Fibroblast of villous mesenchyme (primary cell): ENCODE results near the gene NR3C2. TPM values are rescaled to one million over a fixed set of nuclear protein-coding genes. Genes with fewer than 3 reads are reported as not detected.

Experiments used
- DNase-seq: peaks from one replicate; pipeline ENCODE4 v3.0.0-alpha.2; 2010; ENCODE audit warnings: low read depth
- H3K4me3 ChIP-seq: 2 replicates; pipeline ENCODE4 v1.5.1; 2011; ENCODE audit warnings: low read depth, mild to moderate bottlenecking, low read length
- total RNA-seq: library from RNA; depleted of rRNA; stranded (reverse); fragments of >200 nt; gene quantifications from 2 replicates; pipeline ENCODE4 v1.2.3, GENCODE V29; 2012
- TF ChIP-seq, protein P1 (sequence below): IDR thresholded peaks from 2 replicates; pipeline ENCODE4 v1.5.1; 2012; ENCODE audit warnings: low read depth, mild to moderate bottlenecking, low read length; ENCODE audit not compliant: insufficient read depth

Gene NR3C2
- total RNA-seq, 1 donor: under 0.01 TPM

DNA sequence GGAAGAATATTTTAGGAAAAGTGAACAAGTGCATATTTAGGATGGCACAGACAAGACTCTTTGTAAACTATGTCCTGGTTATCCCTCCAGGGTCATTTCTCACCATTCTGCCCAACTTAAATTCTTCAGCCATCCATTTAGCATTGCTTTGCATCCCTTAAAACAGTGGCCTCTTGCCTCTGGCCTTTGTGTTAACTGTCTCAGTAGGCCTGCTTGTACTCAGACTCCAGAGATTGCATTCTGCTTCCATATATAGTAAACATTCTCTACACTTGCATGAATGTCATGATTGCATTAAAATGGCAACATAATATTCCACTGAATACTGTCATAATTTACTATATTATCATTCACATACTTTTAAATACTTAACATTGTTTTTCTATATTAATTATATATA, 43.2 kb downstream of the NR3C2 start:
- no peak overlapping the region for H3K4me3 ChIP-seq
- no peak for DNase-seq
- TF ChIP-seq, protein P1, sequence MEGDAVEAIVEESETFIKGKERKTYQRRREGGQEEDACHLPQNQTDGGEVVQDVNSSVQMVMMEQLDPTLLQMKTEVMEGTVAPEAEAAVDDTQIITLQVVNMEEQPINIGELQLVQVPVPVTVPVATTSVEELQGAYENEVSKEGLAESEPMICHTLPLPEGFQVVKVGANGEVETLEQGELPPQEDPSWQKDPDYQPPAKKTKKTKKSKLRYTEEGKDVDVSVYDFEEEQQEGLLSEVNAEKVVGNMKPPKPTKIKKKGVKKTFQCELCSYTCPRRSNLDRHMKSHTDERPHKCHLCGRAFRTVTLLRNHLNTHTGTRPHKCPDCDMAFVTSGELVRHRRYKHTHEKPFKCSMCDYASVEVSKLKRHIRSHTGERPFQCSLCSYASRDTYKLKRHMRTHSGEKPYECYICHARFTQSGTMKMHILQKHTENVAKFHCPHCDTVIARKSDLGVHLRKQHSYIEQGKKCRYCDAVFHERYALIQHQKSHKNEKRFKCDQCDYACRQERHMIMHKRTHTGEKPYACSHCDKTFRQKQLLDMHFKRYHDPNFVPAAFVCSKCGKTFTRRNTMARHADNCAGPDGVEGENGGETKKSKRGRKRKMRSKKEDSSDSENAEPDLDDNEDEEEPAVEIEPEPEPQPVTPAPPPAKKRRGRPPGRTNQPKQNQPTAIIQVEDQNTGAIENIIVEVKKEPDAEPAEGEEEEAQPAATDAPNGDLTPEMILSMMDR: no peak

DNA sequence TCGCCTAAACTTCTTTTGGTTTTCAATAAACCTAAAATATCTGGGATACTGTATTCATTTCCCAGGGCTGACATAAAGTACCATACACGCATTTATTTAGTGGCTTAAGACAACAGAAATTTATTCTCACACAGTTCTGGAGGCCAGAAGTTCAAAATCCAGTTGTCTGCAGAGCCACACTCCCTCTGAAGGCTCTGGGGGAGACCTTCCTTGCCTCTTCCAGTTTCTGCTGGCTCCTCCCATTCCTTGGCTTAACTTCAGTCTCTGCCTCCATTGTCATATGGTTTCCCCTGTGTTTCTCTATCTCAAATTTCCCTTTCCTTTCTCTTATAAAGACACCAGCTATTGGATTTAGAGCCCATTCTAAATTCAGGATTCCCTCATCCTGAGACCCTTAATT, 44.4 kb downstream of the NR3C2 start:
- DNase-seq: no peak
- H3K4me3 ChIP-seq: no peak overlapping the region
- TF ChIP-seq, protein P1: no peak

DNA sequence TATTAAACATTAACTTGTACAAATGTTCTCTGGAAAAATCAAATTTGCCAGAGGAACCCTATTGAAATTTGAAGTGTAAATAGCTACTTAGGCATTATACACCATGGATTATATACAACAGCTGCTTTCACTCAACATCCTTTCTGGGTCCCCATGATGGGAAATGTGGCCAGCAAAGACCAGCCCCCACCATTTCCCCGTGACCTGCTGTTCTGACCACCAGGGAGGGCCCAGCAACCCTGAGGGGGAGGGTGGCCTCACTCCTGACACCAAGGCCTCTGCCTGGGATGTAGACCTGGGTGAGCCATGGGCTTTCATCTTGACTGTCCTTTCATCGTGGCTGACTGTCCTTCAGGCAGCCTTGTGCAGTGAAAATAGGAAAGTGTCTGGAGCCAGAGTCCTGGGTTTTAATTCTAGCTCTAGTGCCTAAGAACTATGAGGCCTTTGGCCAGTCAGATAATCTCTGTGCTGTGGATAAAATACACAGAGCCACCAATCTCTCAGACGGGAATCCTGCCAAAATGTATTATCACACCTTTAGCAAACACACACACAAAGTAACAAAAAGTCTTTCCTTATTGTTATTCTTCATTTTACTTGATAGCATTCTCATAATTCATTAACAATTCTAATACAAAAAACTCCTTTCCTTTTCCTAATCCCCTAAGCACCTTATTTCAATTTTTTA, 45.1 kb downstream of the NR3C2 start:
- H3K4me3 ChIP-seq: no peak overlapping the region
- TF ChIP-seq, protein P1: no peak
- no peak for DNase-seq

DNA sequence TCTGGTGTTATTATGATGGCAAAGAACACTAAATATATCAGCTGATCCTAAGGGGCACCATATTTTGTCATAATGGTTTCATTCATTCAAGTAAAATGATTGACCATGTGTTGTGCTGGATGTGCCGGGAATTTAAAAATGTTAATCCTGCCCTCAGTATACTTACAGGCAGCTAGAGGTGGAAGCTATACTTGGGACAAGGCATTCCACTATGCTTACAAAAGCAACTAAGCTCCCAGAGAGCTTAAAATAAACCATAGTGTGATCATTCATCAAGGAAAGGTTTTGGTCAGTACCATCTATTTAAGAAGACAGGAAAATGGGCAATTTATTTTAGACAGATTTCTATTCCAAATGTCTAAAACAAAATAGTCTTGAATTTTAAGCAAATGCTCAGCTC, 46.4 kb downstream of the NR3C2 start:
- TF ChIP-seq, protein P1: no peak
- no peak overlapping the region for H3K4me3 ChIP-seq
- no peak for DNase-seq

DNA sequence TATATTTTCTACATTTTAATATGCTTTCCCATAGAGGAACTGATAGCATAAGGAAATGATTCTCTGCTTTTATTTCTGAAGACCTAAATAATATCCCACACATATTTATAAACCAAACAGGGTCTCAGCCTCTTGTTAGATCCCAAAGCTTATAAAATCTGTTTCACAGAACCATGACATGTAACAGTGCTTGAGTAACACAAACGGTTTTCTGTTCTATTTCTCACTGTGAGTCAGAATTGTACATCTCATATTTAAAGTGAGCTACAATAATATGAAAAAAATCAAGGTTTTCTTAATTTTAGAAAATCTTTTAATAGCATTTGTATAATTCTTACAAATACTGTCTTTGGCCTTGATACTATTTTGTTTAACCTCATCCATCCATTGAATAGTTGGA, 51.2 kb downstream of the NR3C2 start:
- no peak for DNase-seq
- TF ChIP-seq, protein P1: no peak
- no peak overlapping the region for H3K4me3 ChIP-seq

DNA sequence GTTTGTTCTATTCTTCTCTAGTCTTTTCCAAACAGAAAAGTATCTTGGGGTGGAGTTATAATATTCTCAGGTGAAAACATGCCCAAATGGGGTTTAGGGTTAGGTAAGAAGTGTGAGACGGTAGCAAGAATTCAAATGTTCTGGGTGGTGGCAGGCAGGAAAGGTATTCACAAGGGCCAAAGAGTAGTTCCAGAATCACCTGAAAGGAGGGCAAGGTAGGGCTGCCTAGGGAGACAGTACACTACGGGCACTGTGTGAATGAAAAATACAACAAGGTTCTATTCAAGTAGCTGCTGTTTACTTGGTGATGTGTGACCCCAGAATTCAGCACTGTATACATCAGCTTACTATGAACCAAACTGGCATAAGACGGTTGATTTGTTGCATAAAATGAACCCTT, 51.9 kb downstream of the NR3C2 start:
- no peak for DNase-seq
- no peak overlapping the region for H3K4me3 ChIP-seq
- TF ChIP-seq, protein P1: no peak

DNA sequence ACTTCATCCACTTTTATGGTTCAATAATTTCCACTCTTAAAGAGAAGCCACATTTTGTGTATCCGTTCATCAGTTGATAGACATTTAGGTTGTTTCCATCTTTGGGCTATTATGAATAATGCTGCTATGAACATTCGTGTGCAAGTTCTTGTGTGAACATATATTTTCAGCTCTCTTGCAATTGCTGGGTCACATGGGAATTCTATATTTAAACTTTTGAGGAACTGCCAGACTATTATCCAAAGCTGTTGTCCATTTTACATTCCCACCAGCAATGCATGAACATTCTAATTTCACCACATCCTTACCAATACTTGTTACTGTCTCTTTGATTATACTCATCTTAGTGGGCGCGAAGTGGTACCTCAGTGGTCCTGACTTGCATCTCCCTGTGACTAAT, 61.9 kb downstream of the NR3C2 start:
- TF ChIP-seq, protein P1: no peak
- H3K4me3 ChIP-seq: no peak overlapping the region
- no peak for DNase-seq
